ENCODE data around the gene SP7.
"Not testable (repeated sequence)": the region's sequence is repeated elsewhere in the genome, so short reads cannot be mapped to it uniquely, and the experiment has no call there.

Gene SP7

DNA sequence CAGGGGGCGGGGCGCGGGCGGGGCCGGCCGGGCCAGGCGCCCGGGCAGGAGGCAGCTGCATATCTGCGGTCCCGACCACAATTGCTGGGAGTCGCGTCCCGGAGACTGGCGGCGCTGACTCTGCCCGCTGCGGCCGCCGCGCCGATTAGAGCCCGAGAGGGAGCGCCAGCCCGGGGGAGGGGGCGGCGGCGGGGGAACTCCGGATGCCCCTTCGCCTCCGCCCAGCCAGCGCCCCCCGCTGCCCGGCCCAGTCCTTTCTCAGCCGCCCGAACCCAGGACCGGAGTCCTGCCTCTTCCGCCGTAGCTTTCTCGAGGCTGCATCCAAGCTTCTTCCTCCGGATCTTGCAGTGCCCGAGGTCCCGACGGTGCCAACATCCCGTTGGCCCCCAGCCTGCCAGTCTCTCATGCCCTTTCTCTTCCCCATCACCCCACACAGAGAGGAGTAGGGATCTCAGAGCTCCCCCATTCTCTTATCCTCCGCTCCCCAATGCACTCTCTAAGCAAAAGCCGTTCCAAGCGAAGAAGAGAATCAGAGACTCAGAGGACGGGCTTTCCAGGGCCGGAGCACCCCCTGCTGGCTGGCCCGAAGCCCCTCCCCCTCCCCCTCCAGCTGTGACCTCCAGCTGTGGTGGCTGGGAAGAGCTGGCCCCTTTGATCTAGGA lies 8.8 kb upstream of the SP7 start:
- H3K27ac ChIP-seq (ENCODE audit: low read length) = peak overlapping the region; percentile 23
- peak overlapping the region; percentile 68 to 81 for H3K4me3 ChIP-seq (ENCODE audit: low read depth in 1 of 2, low read length in 2 of 2)
- no peaks in the 10 kb centered on the region for H3K9me3 ChIP-seq (ENCODE audit: control insufficient read depth in 1 of 2, low read length in 2 of 2)
- no peaks in the 10 kb centered on the region for H3K27me3 ChIP-seq (ENCODE audit: low read depth, low read length)
- H3K36me3 ChIP-seq (ENCODE audit: control insufficient read depth in 1 of 2, insufficient read depth in 2 of 2, low read length in 2 of 2) = no peaks in the 10 kb centered on the region
- H3K4me1 ChIP-seq (ENCODE audit: control insufficient read depth in 1 of 2, insufficient read depth in 2 of 2, low read length in 2 of 2) = peaks cover 4 to 15% of the 10 kb centered on the region in 2 donors

DNA sequence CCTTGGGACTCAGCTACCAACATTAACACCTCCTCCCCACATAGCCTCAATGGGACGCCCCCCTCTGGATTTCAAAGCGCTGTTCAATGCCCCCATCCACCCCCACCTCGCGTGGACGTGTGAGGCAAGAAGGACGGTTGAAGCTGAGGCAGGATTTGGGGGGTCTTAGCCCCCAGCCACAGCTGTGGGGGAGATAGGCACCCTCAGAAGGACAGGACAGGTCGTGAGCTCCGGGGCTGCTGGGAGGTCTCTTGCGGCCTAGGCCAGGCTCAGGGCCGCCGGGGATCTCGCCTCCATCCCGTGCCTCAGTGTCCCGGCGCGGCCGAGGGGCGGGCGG lies 8.3 kb upstream of the SP7 start:
- H3K27ac ChIP-seq (ENCODE audit: low read length) = no peak overlapping the region
- H3K4me3 ChIP-seq (ENCODE audit: low read depth in 1 of 2, low read length in 2 of 2) = peak overlapping the region; percentile 46 to 81

DNA sequence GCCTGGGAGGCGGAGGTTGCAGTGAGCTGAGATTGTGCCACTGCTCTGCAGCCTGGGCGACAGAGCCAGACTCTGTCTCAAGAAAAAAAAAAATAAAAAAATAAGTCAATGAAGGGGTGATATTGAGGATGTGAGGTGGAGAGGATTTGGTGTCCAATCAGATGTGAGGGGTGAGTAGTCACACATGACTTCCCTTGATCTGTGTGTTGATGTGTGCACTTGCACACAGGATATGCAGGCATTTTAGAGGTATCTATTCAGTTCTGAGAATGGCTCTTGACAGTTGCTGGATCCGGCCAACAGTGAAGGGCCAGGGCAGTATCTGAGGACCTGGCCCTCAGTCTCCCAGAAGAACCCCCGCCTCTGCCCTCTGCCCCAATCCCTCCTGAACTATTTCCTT lies 7.8 kb upstream of the SP7 start:
- Histone ChIP-seq H3K9me3 (ENCODE audit: control insufficient read depth in 1 of 2, low read length in 2 of 2) (no peaks in the 10 kb centered on the region), H3K27me3 (ENCODE audit: low read depth, low read length) (peaks cover 1% of the 10 kb centered on the region), H3K36me3 (ENCODE audit: control insufficient read depth in 1 of 2, insufficient read depth in 2 of 2, low read length in 2 of 2) (no peaks in the 10 kb centered on the region), H3K4me1 (ENCODE audit: control insufficient read depth in 1 of 2, insufficient read depth in 2 of 2, low read length in 2 of 2) (peaks cover 4 to 15% of the 10 kb centered on the region in 2 donors), H3K4me3 (ENCODE audit: low read depth in 1 of 2, low read length in 2 of 2) (peak overlapping the region in 1 of 2 donors; percentile 81), H3K27ac (ENCODE audit: low read length) (no peak overlapping the region)

More for the DNA sequence above, 8.3 kb upstream of the SP7 start:
- peaks cover 4 to 15% of the 10 kb centered on the region in 2 donors for H3K4me1 ChIP-seq (ENCODE audit: control insufficient read depth in 1 of 2, insufficient read depth in 2 of 2, low read length in 2 of 2)
- H3K36me3 ChIP-seq (ENCODE audit: control insufficient read depth in 1 of 2, insufficient read depth in 2 of 2, low read length in 2 of 2) = no peaks in the 10 kb centered on the region
- H3K27me3 ChIP-seq (ENCODE audit: low read depth, low read length) = no peaks in the 10 kb centered on the region
- no peaks in the 10 kb centered on the region for H3K9me3 ChIP-seq (ENCODE audit: control insufficient read depth in 1 of 2, low read length in 2 of 2)

DNA sequence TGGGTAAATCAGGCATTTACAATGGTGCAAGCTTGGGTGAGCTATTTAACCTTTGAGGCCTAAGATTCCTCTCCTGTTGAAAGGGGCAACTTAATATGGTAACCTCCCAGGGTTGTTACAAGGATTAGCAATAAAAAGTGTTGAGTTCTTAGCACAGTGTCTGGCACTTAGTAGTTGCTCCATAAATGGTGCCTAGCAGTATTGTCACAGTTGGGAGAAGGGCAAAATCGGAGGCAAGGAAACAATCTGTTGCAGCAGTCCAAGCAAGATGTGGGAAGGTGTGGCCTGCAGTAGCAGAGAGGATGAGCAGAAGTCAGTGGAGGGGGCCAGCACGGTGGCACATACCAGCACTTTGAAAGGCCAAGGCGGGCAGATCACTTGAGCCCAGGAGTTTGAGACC lies 7.3 kb upstream of the SP7 start:
- H3K27ac ChIP-seq (ENCODE audit: low read length) = no peak overlapping the region
- no peak overlapping the region for H3K4me3 ChIP-seq (ENCODE audit: low read depth in 1 of 2, low read length in 2 of 2)
- no peaks in the 10 kb centered on the region for H3K9me3 ChIP-seq (ENCODE audit: control insufficient read depth in 1 of 2, low read length in 2 of 2)
- H3K36me3 ChIP-seq (ENCODE audit: control insufficient read depth in 1 of 2, insufficient read depth in 2 of 2, low read length in 2 of 2) = no peaks in the 10 kb centered on the region
- H3K27me3 ChIP-seq (ENCODE audit: low read depth, low read length) = peaks cover 6% of the 10 kb centered on the region
- H3K4me1 ChIP-seq (ENCODE audit: control insufficient read depth in 1 of 2, insufficient read depth in 2 of 2, low read length in 2 of 2) = peaks cover 4 to 15% of the 10 kb centered on the region in 2 donors

DNA sequence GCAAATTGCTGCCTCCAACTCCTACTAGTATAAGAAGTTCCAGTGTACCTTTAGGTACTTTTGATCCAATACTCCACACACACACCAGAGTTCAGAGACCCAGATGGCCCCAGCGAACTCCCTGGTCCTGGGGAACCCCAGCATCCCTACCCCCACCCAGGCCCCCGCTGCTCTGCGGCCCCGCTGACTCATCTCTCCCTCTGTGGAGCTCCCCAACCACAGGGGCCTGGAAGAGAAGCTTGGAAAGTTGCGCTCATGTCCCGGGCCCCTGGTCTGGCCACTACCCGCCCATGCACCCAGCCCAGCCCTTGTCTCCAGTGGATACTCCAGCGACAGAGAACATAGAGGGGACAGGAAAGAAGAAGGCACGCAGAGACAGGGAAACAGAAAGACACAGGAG lies 4.2 kb upstream of the SP7 start:
- no peaks in the 10 kb centered on the region for H3K9me3 ChIP-seq (ENCODE audit: control insufficient read depth in 1 of 2, low read length in 2 of 2)
- no peak overlapping the region for H3K4me3 ChIP-seq (ENCODE audit: low read depth in 1 of 2, low read length in 2 of 2)
- H3K4me1 ChIP-seq (ENCODE audit: control insufficient read depth in 1 of 2, insufficient read depth in 2 of 2, low read length in 2 of 2) = peaks cover under 1 to 9% of the 10 kb centered on the region in 2 donors
- H3K27ac ChIP-seq (ENCODE audit: low read length) = no peak overlapping the region
- no peaks in the 10 kb centered on the region for H3K36me3 ChIP-seq (ENCODE audit: control insufficient read depth in 1 of 2, insufficient read depth in 2 of 2, low read length in 2 of 2)
- peaks cover 16% of the 10 kb centered on the region for H3K27me3 ChIP-seq (ENCODE audit: low read depth, low read length)

DNA sequence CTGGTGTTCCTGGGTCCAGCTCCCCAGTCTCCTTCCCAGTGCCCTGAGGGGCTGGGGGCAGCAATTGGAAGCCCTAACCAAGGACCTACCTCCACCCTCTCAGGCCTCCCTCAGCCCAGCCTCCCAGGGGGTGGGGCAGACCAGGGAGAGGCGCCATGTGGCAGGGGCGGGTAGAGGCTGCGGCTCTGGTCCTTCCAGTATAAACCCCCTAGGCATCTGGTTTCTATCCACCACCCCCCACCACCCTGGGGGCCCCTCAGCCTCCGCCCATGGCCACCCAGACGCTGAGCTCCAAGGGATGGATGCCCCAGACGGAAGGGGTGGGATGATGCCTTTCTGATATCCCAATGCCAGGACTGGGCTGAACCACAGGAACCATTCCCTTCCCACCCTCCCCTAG lies 2.8 kb upstream of the SP7 start:
- Histone ChIP-seq H3K4me1 (ENCODE audit: control insufficient read depth in 1 of 2, insufficient read depth in 2 of 2, low read length in 2 of 2) (peaks cover 0 to under 1% of the 10 kb centered on the region in 2 donors), H3K4me3 (ENCODE audit: low read depth in 1 of 2, low read length in 2 of 2) (no peak overlapping the region), H3K27me3 (ENCODE audit: low read depth, low read length) (peaks cover 16% of the 10 kb centered on the region), H3K9me3 (ENCODE audit: control insufficient read depth in 1 of 2, low read length in 2 of 2) (no peaks in the 10 kb centered on the region), H3K36me3 (ENCODE audit: control insufficient read depth in 1 of 2, insufficient read depth in 2 of 2, low read length in 2 of 2) (no peaks in the 10 kb centered on the region), H3K27ac (ENCODE audit: low read length) (no peak overlapping the region)

DNA sequence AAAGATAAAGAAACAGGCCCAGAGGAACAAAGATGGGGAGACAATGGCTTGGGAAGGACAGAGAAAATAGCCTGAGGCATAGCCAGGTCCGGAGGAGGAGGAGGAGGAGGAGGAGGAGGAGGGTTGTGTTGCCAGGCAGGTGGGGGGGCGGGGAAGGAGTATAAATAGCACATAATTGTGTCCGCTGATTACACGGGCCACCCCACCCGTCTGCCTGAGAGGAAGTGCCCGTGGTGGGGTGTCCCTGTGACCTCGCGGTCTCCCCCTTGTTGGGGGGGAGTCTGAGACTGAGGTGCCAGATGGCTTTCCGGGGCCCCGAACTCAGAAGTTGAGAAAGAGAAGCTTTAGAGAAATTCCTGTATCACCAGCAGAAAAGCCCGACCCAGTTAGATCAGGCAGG lies 1.9 kb upstream of the SP7 start:
- no peaks in the 10 kb centered on the region for H3K9me3 ChIP-seq (ENCODE audit: control insufficient read depth in 1 of 2, low read length in 2 of 2)

DNA sequence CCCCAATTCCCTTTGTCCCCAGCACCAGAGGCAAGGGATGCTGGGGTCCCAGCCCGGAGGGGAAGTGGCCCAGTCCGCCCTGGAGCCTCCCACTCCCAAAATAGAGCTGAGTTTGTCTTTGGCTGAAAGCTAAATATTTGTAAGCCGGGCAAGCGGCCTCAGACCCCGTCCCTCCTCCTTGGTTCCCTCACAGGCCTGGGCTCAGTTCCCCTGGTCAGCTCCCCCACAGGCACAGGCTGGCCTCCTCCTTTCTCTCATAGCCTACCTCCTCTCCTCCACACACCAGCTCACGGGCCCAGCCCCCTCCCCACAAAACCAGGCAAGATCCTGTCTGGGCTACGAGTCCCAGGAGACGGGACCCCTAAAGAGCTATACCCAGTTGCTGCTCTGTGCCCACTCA lies 1.3 kb downstream of the SP7 start:
- no peaks in the 10 kb centered on the region for H3K36me3 ChIP-seq (ENCODE audit: control insufficient read depth in 1 of 2, insufficient read depth in 2 of 2, low read length in 2 of 2)

More for the DNA sequence above, 1.9 kb upstream of the SP7 start:
- no peak overlapping the region for H3K4me3 ChIP-seq (ENCODE audit: low read depth in 1 of 2, low read length in 2 of 2)
- H3K36me3 ChIP-seq (ENCODE audit: control insufficient read depth in 1 of 2, insufficient read depth in 2 of 2, low read length in 2 of 2) = no peaks in the 10 kb centered on the region
- peaks cover 16% of the 10 kb centered on the region for H3K27me3 ChIP-seq (ENCODE audit: low read depth, low read length)
- H3K4me1 ChIP-seq (ENCODE audit: control insufficient read depth in 1 of 2, insufficient read depth in 2 of 2, low read length in 2 of 2) = no peaks in the 10 kb centered on the region
- no peak overlapping the region for H3K27ac ChIP-seq (ENCODE audit: low read length)

DNA sequence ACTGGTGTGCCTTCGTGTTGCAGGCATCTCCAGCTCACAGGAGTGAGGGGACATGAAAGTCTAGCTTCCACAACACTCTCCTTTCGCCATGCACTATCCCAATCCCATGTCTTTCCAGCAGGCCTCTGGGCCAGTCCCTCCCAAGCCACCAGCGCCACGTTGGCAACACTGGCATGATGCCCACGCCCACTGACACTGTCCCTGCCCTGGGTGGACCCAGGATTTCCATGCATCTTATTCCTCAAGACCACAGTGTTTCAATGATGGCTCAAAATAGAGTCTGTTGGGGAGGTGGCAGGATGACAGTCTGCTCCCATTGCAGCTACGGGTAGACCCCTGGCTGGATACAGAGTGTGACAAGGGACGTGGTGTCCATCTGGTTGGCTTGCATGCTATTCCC lies 2.3 kb downstream of the SP7 start:
- H3K4me3 ChIP-seq (ENCODE audit: low read depth in 1 of 2, low read length in 2 of 2) = no peak overlapping the region
- H3K27ac ChIP-seq (ENCODE audit: low read length) = no peak overlapping the region
- H3K36me3 ChIP-seq (ENCODE audit: control insufficient read depth in 1 of 2, insufficient read depth in 2 of 2, low read length in 2 of 2) = no peaks in the 10 kb centered on the region
- no peaks in the 10 kb centered on the region for H3K4me1 ChIP-seq (ENCODE audit: control insufficient read depth in 1 of 2, insufficient read depth in 2 of 2, low read length in 2 of 2)
- H3K27me3 ChIP-seq (ENCODE audit: low read depth, low read length) = peaks cover 14% of the 10 kb centered on the region
- no peaks in the 10 kb centered on the region for H3K9me3 ChIP-seq (ENCODE audit: control insufficient read depth in 1 of 2, low read length in 2 of 2)

More for the DNA sequence above, 1.3 kb downstream of the SP7 start:
- Histone ChIP-seq H3K4me1 (ENCODE audit: control insufficient read depth in 1 of 2, insufficient read depth in 2 of 2, low read length in 2 of 2) (no peaks in the 10 kb centered on the region), H3K4me3 (ENCODE audit: low read depth in 1 of 2, low read length in 2 of 2) (no peak overlapping the region), H3K27ac (ENCODE audit: low read length) (no peak overlapping the region), H3K9me3 (ENCODE audit: control insufficient read depth in 1 of 2, low read length in 2 of 2) (no peaks in the 10 kb centered on the region), H3K27me3 (ENCODE audit: low read depth, low read length) (peaks cover 16% of the 10 kb centered on the region)

DNA sequence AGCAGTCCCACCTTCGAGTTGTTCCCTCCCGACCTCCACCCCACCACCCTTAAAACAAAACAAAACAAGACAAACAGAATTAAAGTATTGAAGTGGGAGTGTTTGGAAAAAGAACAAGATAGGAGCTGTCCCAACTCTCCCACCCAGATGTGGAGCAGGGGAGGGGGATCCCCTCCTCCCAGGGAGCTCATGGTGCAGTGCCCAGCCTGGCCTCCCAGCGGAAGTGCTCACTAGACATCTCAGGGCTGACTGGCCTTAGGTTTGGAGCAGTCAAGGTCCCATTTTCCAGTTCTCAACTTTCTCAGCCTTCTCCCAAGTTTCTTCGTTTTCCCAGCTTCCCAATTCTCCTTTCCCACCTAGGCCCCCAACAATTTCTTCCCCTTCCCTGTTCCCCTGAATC lies 2.9 kb downstream of the SP7 start:
- H3K4me1 ChIP-seq (ENCODE audit: control insufficient read depth in 1 of 2, insufficient read depth in 2 of 2, low read length in 2 of 2) = no peaks in the 10 kb centered on the region
- H3K27me3 ChIP-seq (ENCODE audit: low read depth, low read length) = peaks cover 11% of the 10 kb centered on the region
- no peaks in the 10 kb centered on the region for H3K9me3 ChIP-seq (ENCODE audit: control insufficient read depth in 1 of 2, low read length in 2 of 2)
- no peak overlapping the region for H3K27ac ChIP-seq (ENCODE audit: low read length)
- no peak overlapping the region for H3K4me3 ChIP-seq (ENCODE audit: low read depth in 1 of 2, low read length in 2 of 2)
- H3K36me3 ChIP-seq (ENCODE audit: control insufficient read depth in 1 of 2, insufficient read depth in 2 of 2, low read length in 2 of 2) = no peaks in the 10 kb centered on the region

DNA sequence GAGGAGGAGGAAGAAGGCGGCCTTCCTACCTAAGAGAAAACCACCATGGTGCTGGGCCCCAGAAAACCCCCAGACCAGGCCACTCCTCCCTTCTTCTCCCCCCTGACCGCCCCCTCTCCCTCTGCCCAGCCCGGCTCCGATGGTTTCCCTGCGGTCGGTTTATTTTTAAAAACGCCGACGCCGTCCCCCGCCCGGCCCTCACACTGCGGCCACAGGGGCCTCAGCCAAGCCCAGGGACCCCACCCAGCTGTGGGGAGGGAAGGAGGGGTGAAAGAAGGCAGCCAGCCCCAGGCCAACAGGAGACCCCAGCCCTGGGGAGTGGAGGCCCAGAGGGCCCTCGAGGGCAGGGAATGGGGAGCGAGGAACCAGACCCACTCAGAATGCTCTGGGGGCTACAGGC lies 3.4 kb downstream of the SP7 start:
- Histone ChIP-seq H3K36me3 (ENCODE audit: control insufficient read depth in 1 of 2, insufficient read depth in 2 of 2, low read length in 2 of 2) (no peaks in the 10 kb centered on the region), H3K27me3 (ENCODE audit: low read depth, low read length) (peaks cover 11% of the 10 kb centered on the region), H3K27ac (ENCODE audit: low read length) (no peak overlapping the region), H3K4me3 (ENCODE audit: low read depth in 1 of 2, low read length in 2 of 2) (no peak overlapping the region), H3K4me1 (ENCODE audit: control insufficient read depth in 1 of 2, insufficient read depth in 2 of 2, low read length in 2 of 2) (no peaks in the 10 kb centered on the region), H3K9me3 (ENCODE audit: control insufficient read depth in 1 of 2, low read length in 2 of 2) (no peaks in the 10 kb centered on the region)

DNA sequence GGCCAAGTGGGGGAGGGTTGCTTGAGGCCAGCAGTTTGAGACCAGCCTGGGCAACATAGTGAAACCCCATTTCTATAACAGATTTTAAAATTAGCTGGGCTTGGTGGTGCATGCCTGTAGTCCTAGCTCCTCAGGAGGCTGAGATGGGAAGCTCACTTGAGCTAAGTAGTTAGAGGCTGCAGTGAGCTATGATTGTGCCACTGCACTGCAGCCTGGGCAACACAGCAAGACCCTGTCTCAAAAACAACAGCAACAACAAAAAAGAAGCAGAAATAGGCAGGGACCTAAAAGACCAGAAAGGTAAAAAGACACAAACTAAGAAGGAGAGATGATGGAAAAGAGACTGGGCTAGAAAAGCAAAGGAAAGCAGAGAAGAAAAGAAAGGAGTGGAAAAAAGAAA lies 3.8 kb downstream of the SP7 start:
- H3K9me3 ChIP-seq (ENCODE audit: control insufficient read depth in 1 of 2, low read length in 2 of 2); H3K27ac ChIP-seq (ENCODE audit: low read length); H3K36me3 ChIP-seq (ENCODE audit: control insufficient read depth in 1 of 2, insufficient read depth in 2 of 2, low read length in 2 of 2); H3K4me3 ChIP-seq (ENCODE audit: low read depth in 1 of 2, low read length in 2 of 2); H3K4me1 ChIP-seq (ENCODE audit: control insufficient read depth in 1 of 2, insufficient read depth in 2 of 2, low read length in 2 of 2): not testable (repeated sequence)
- H3K27me3 ChIP-seq (ENCODE audit: low read depth, low read length) = peaks cover 11% of the 10 kb centered on the region
